Activated T-cell treated with anti-CD3 and anti-CD28 coated beads, Interleukin-2, amount 50 U/mL, for 4 hours (primary cell): Measurements from ENCODE around the gene NUDT16L1. TPM values are rescaled to one million over a fixed set of nuclear protein-coding genes. Genes with fewer than 3 reads are reported as not detected.

ENCODE experiments used
- ATAC-seq, 2 donors: fragments of 200-7000 bp; cut with Tn5 transposase; one replicate each; pipeline ENCODE4 v1.10.0; 2021
- DNase-seq: peaks from one replicate; pipeline ENCODE4 v3.0.0-alpha.2; 2020
- H3K27me3 Mint-ChIP-seq: one replicate; pipeline ENCODE4 v1.8.0; 2021; ENCODE audit warnings: low read depth, mixed read lengths
- H3K36me3 Mint-ChIP-seq: one replicate; pipeline ENCODE4 v1.8.0; 2022; ENCODE audit warnings: mixed read lengths; ENCODE audit not compliant: insufficient read depth
- H3K4me1 Mint-ChIP-seq: one replicate; pipeline ENCODE4 v1.8.0; 2021; ENCODE audit warnings: low read depth, mixed read lengths
- H3K4me3 Mint-ChIP-seq: one replicate; pipeline ENCODE4 v1.8.0; 2021; ENCODE audit warnings: mild to moderate bottlenecking, moderate library complexity, mixed read lengths
- H3K9me3 Mint-ChIP-seq: one replicate; pipeline ENCODE4 v1.8.0; 2021; ENCODE audit warnings: mixed read lengths
- total RNA-seq, 3 donors: library from RNA; stranded (reverse); gene quantifications; one replicate each; pipeline ENCODE4 v1.2.1, GENCODE V29; 2021

NUDT16L1 gene
- total RNA-seq, 3 donors from 2014 or later = 53.1 to 56.8 (median 54.1) TPM

GRCh38 chr16:4656695-4657686 lies 36.4 kb upstream of the NUDT16L1 start:
- DNase-seq (no peak), ATAC-seq (no peak)
- H3K36me3 Mint-ChIP-seq = peaks cover 9% of the 10 kb centered on the region
- no peaks in the 10 kb centered on the region for H3K27me3 Mint-ChIP-seq
- peaks cover 23% of the 10 kb centered on the region for H3K4me1 Mint-ChIP-seq
- no peak overlapping the region for H3K4me3 Mint-ChIP-seq
- H3K9me3 Mint-ChIP-seq = no peaks in the 10 kb centered on the region

- DNase-seq (no peak), ATAC-seq (no peak)
- H3K4me1 Mint-ChIP-seq = peaks cover 39% of the 10 kb centered on the region
- H3K4me3 Mint-ChIP-seq = no peak overlapping the region
- no peaks in the 10 kb centered on the region for H3K27me3 Mint-ChIP-seq
- H3K36me3 Mint-ChIP-seq = peaks cover 6% of the 10 kb centered on the region
- H3K9me3 Mint-ChIP-seq = no peaks in the 10 kb centered on the region
Observed at GRCh38 chr16:4659363-4660353, 33.7 kb upstream of the NUDT16L1 start.

GRCh38 chr16:4660454-4661007 lies 32.8 kb upstream of the NUDT16L1 start:
- peak; percentile 82 for DNase-seq
- peak; percentile 74 to 91 for ATAC-seq
- Mint-ChIP-seq H3K9me3 (no peaks in the 10 kb centered on the region), H3K4me1 (peaks cover 46% of the 10 kb centered on the region), H3K27me3 (no peaks in the 10 kb centered on the region), H3K36me3 (peaks cover 6% of the 10 kb centered on the region), H3K4me3 (no peak overlapping the region)

GRCh38 chr16:4661661-4662060 lies 31.7 kb upstream of the NUDT16L1 start:
- no peak overlapping the region for H3K4me3 Mint-ChIP-seq
- H3K4me1 Mint-ChIP-seq = peaks cover 51% of the 10 kb centered on the region
- H3K9me3 Mint-ChIP-seq = no peaks in the 10 kb centered on the region
- peaks cover 3% of the 10 kb centered on the region for H3K36me3 Mint-ChIP-seq
- H3K27me3 Mint-ChIP-seq = no peaks in the 10 kb centered on the region
- no peak for ATAC-seq
- DNase-seq = no peak

- peaks cover 53% of the 10 kb centered on the region for H3K4me1 Mint-ChIP-seq
- DNase-seq (no peak), ATAC-seq (no peak)
- H3K36me3 Mint-ChIP-seq = peaks cover 7% of the 10 kb centered on the region
- H3K27me3 Mint-ChIP-seq = no peaks in the 10 kb centered on the region
- H3K4me3 Mint-ChIP-seq = no peak overlapping the region
- no peaks in the 10 kb centered on the region for H3K9me3 Mint-ChIP-seq
Observed at GRCh38 chr16:4663465-4663776, 29.9 kb upstream of the NUDT16L1 start.

- no peaks in the 10 kb centered on the region for H3K27me3 Mint-ChIP-seq
- peaks cover 7% of the 10 kb centered on the region for H3K36me3 Mint-ChIP-seq
- DNase-seq = no peak
- ATAC-seq = no peak
- H3K4me3 Mint-ChIP-seq = peak overlapping the region; percentile 53
- no peaks in the 10 kb centered on the region for H3K9me3 Mint-ChIP-seq
- peaks cover 53% of the 10 kb centered on the region for H3K4me1 Mint-ChIP-seq
Observed at GRCh38 chr16:4663777-4664465, 29.4 kb upstream of the NUDT16L1 start.

- ATAC-seq (peak; percentile 54 to 67), DNase-seq (peak; percentile 34)
- Mint-ChIP-seq H3K36me3 (peaks cover 11% of the 10 kb centered on the region), H3K27me3 (no peaks in the 10 kb centered on the region), H3K4me3 (peak overlapping the region; percentile 34), H3K4me1 (peaks cover 47% of the 10 kb centered on the region), H3K9me3 (no peaks in the 10 kb centered on the region)
Observed at GRCh38 chr16:4664538-4665418, 28.6 kb upstream of the NUDT16L1 start.

GRCh38 chr16:4666537-4667202 lies 26.7 kb upstream of the NUDT16L1 start:
- peaks cover 11% of the 10 kb centered on the region for H3K36me3 Mint-ChIP-seq
- ATAC-seq (no peak), DNase-seq (no peak)
- H3K4me1 Mint-ChIP-seq = peaks cover 31% of the 10 kb centered on the region
- no peaks in the 10 kb centered on the region for H3K27me3 Mint-ChIP-seq
- H3K4me3 Mint-ChIP-seq = no peak overlapping the region
- no peaks in the 10 kb centered on the region for H3K9me3 Mint-ChIP-seq

- no peaks in the 10 kb centered on the region for H3K9me3 Mint-ChIP-seq
- H3K4me1 Mint-ChIP-seq = peaks cover 28% of the 10 kb centered on the region
- H3K4me3 Mint-ChIP-seq = no peak overlapping the region
- peaks cover 14% of the 10 kb centered on the region for H3K36me3 Mint-ChIP-seq
- ATAC-seq (no peak), DNase-seq (no peak)
- no peaks in the 10 kb centered on the region for H3K27me3 Mint-ChIP-seq
Observed at GRCh38 chr16:4667203-4667963, 26.0 kb upstream of the NUDT16L1 start.

- ATAC-seq (no peak), DNase-seq (no peak)
- Mint-ChIP-seq H3K4me3 (no peak overlapping the region), H3K27me3 (no peaks in the 10 kb centered on the region), H3K4me1 (peaks cover 26% of the 10 kb centered on the region), H3K36me3 (peaks cover 15% of the 10 kb centered on the region), H3K9me3 (no peaks in the 10 kb centered on the region)
Observed at GRCh38 chr16:4668313-4668960, 24.9 kb upstream of the NUDT16L1 start.

- Mint-ChIP-seq H3K36me3 (peaks cover 15% of the 10 kb centered on the region), H3K4me1 (peaks cover 24% of the 10 kb centered on the region), H3K9me3 (no peaks in the 10 kb centered on the region), H3K4me3 (no peak overlapping the region), H3K27me3 (no peaks in the 10 kb centered on the region)
- ATAC-seq (no peak), DNase-seq (no peak)
Observed at GRCh38 chr16:4673387-4674046, 19.8 kb upstream of the NUDT16L1 start.
